HG02840 (cell line): Measurements from ENCODE around the gene CDKN2D.

Experiments
- ATAC-seq: cut with Tn5 transposase; IDR thresholded peaks from one replicate; pipeline ENCODE4 v1.9.1; 2021; ENCODE audit warnings: mild to moderate bottlenecking, moderate library complexity, moderate number of reproducible peaks; ENCODE audit not compliant: unreplicated experiment, low FRiP score

Gene CDKN2D

GRCh38 chr19:10525636-10526035, 43.1 kb downstream of the CDKN2D start:
- no peak for ATAC-seq

- ATAC-seq, result no peak
Observed at GRCh38 chr19:10523135-10523636, 45.6 kb downstream of the CDKN2D start.

- ATAC-seq, result no peak
Observed at GRCh38 chr19:10521461-10522171, 47.2 kb downstream of the CDKN2D start.

GRCh38 chr19:10520652-10521318, 48.0 kb downstream of the CDKN2D start:
- ATAC-seq, result no peak

GRCh38 chr19:10519421-10519820, 49.4 kb downstream of the CDKN2D start:
- no peak for ATAC-seq

GRCh38 chr19:10518444-10519361, 50.1 kb downstream of the CDKN2D start:
- ATAC-seq, result no peak

- no peak for ATAC-seq
Observed at GRCh38 chr19:10517760-10518443, 50.9 kb downstream of the CDKN2D start.

GRCh38 chr19:10517361-10517759, 51.4 kb downstream of the CDKN2D start, which contains the start of gene S1PR5:
TSS of gene S1PR5 (minus strand) at chr19:10517447. CDS start at chr19:10515011, 2,436 bp downstream.
- no peak for ATAC-seq

- ATAC-seq, result no peak
Observed at GRCh38 chr19:10516671-10517286, 52.0 kb downstream of the CDKN2D start.
